ENCODE data around the gene LMO7.

LMO7 gene

GRCh38 chr13:75801388-75801945 lies 165.3 kb downstream of the LMO7 start:
- no peak for DNase-seq (ENCODE audit: low spot score)

GRCh38 chr13:75802161-75802560 lies 166.0 kb downstream of the LMO7 start:
- no peak for DNase-seq (ENCODE audit: low spot score)

- no peak for DNase-seq (ENCODE audit: low spot score)
These were observed 167.1 kb downstream of the LMO7 start for GRCh38 chr13:75803164-75803611.

- DNase-seq (ENCODE audit: low spot score) = peak; percentile 71
These were observed 167.9 kb downstream of the LMO7 start for GRCh38 chr13:75804054-75804453.

- no peak for DNase-seq (ENCODE audit: low spot score)
These were observed 168.5 kb downstream of the LMO7 start for GRCh38 chr13:75804605-75805004.

- DNase-seq (ENCODE audit: low spot score) = no peak
These were observed 170.0 kb downstream of the LMO7 start for GRCh38 chr13:75806117-75806516.

GRCh38 chr13:75811361-75811760 lies 175.2 kb downstream of the LMO7 start:
- DNase-seq (ENCODE audit: low spot score) = no peak

- DNase-seq (ENCODE audit: low spot score) = no peak
These were observed 175.7 kb downstream of the LMO7 start for GRCh38 chr13:75811841-75812240.

GRCh38 chr13:75812751-75813181 lies 176.6 kb downstream of the LMO7 start:
- no peak for DNase-seq (ENCODE audit: low spot score)

- no peak for DNase-seq (ENCODE audit: low spot score)
These were observed 177.2 kb downstream of the LMO7 start for GRCh38 chr13:75813323-75813722.

- no peak for DNase-seq (ENCODE audit: low spot score)
These were observed 182.2 kb downstream of the LMO7 start for GRCh38 chr13:75818179-75818967.

GRCh38 chr13:75818968-75819225 lies 182.8 kb downstream of the LMO7 start:
- DNase-seq (ENCODE audit: low spot score) = no peak

GRCh38 chr13:75825161-75825560 lies 189.0 kb downstream of the LMO7 start:
- DNase-seq (ENCODE audit: low spot score) = no peak

GRCh38 chr13:75825594-75825993 lies 189.5 kb downstream of the LMO7 start:
- DNase-seq (ENCODE audit: low spot score) = no peak

GRCh38 chr13:75826391-75826790 lies 190.3 kb downstream of the LMO7 start:
- DNase-seq (ENCODE audit: low spot score) = no peak

- no peak for DNase-seq (ENCODE audit: low spot score)
These were observed 193.7 kb downstream of the LMO7 start for GRCh38 chr13:75829830-75830229.

GRCh38 chr13:75830842-75831241 lies 194.7 kb downstream of the LMO7 start:
- DNase-seq (ENCODE audit: low spot score) = no peak

GRCh38 chr13:75831389-75831788 lies 195.3 kb downstream of the LMO7 start:
- DNase-seq (ENCODE audit: low spot score) = no peak

- DNase-seq (ENCODE audit: low spot score) = no peak
These were observed 196.7 kb downstream of the LMO7 start for GRCh38 chr13:75832812-75833211.

- no peak for DNase-seq (ENCODE audit: low spot score)
These were observed 200.3 kb downstream of the LMO7 start for GRCh38 chr13:75836441-75836840.

GRCh38 chr13:75838366-75839005 lies 202.4 kb downstream of the LMO7 start:
- no peak for DNase-seq (ENCODE audit: low spot score)

GRCh38 chr13:75839406-75839805 lies 203.3 kb downstream of the LMO7 start:
- no peak for DNase-seq (ENCODE audit: low spot score)

GRCh38 chr13:75841905-75842304 lies 205.8 kb downstream of the LMO7 start:
- no peak for DNase-seq (ENCODE audit: low spot score)

GRCh38 chr13:75843074-75843473 lies 206.9 kb downstream of the LMO7 start:
- DNase-seq (ENCODE audit: low spot score) = no peak
